ENCODE measurements around the gene TMEM253. TPM values are rescaled to one million over a fixed set of nuclear protein-coding genes. Genes with fewer than 3 reads are reported as not detected.

The TMEM253 gene
- total RNA-seq, 1 donor from 2014 or later = 1.4 TPM

DNA sequence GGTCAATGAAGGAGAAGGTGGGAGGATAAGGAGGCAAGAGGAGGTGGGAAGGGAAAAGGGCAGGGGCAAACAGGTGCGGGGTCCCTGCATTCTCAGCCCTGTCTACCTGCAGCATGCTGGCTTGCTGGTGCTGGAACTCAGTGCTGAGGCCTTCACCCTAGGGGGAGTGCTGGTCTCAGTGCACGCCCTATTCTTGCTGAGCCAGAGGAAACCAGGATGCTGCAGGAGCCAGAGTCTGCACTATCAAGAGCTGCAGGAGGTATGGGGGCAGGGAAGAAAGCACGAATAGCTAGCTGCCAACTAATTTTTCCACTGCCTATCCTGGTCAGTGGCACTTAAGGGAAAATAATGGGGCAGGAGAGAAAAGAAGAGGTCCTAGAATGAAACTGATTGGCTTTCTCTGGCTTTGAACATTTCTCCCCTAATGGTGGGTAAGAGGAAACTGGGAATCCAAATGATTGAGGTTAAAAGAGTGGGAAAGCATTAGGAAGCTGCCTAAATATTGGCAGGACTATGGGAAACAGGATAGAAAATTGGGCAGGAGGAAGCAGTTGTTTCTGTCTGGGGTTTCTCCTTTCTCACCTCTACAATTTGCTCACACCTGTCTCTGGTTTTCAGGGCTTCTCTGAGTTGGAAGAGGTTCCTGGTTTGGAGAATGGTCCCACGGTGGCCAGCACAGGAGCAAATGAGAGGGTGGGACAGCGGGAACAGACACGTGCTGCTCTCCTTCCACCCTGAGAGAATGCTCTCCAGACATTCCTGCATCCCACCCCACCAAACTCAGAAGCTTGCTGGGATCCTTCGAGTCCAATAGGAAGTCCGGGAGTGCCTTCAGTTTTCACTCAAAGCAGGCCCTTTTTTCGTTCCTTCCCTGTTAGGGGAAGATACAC, 1.9 kb downstream of the TMEM253 start:
- Histone ChIP-seq H3K79me2 (ENCODE audit: insufficient read depth, low read length) (no peaks in the 10 kb centered on the region), H4K20me1 (ENCODE audit: insufficient read depth, low read length) (no peaks in the 10 kb centered on the region), H3K4me3 (ENCODE audit: insufficient read depth, low read depth, low read length) (peak overlapping the region; percentile 71), H2AFZ (ENCODE audit: low read depth, low read length) (peak overlapping the region; percentile 97), H3K27me3 (ENCODE audit: insufficient read depth, low read length) (peaks cover 8% of the 10 kb centered on the region), H3K36me3 (ENCODE audit: insufficient read depth, low read length) (no peaks in the 10 kb centered on the region), H3K4me1 (ENCODE audit: insufficient read depth, low read length) (peaks cover 33% of the 10 kb centered on the region), H3K4me2 (ENCODE audit: low read length) (peak overlapping the region; percentile 94), H3K9me3 (ENCODE audit: insufficient read depth, low read depth, low read length) (no peaks in the 10 kb centered on the region), H3K27ac (ENCODE audit: low read depth, low read length) (peak overlapping the region; percentile 99), H3K9ac (ENCODE audit: low read length) (peak overlapping the region; percentile 97)
- FAIRE-seq (no peak), DNase-seq (ENCODE audit: low read depth) (no peak)
- peaks cover 54% of the 10 kb centered on the region for H3K4me1 Mint-ChIP-seq (ENCODE audit: low read depth, unreplicated experiment)
- TF ChIP-seq EZH2 (IDR thresholded peaks at IDR 0.05; ENCODE audit: insufficient read depth, low read length) = no peak
- TF ChIP-seq, protein P1, sequence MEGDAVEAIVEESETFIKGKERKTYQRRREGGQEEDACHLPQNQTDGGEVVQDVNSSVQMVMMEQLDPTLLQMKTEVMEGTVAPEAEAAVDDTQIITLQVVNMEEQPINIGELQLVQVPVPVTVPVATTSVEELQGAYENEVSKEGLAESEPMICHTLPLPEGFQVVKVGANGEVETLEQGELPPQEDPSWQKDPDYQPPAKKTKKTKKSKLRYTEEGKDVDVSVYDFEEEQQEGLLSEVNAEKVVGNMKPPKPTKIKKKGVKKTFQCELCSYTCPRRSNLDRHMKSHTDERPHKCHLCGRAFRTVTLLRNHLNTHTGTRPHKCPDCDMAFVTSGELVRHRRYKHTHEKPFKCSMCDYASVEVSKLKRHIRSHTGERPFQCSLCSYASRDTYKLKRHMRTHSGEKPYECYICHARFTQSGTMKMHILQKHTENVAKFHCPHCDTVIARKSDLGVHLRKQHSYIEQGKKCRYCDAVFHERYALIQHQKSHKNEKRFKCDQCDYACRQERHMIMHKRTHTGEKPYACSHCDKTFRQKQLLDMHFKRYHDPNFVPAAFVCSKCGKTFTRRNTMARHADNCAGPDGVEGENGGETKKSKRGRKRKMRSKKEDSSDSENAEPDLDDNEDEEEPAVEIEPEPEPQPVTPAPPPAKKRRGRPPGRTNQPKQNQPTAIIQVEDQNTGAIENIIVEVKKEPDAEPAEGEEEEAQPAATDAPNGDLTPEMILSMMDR (IDR thresholded peaks at IDR 0.05; ENCODE audit: insufficient read depth, low read depth, low read length) = no peak
- H3K27ac Mint-ChIP-seq (ENCODE audit: unreplicated experiment) = peak overlapping the region; percentile 94
- peak overlapping the region; percentile 97 for H3K4me3 Mint-ChIP-seq (ENCODE audit: unreplicated experiment)
- H3K9me3 Mint-ChIP-seq (ENCODE audit: unreplicated experiment) = no peaks in the 10 kb centered on the region
- H3K36me3 Mint-ChIP-seq (ENCODE audit: low read depth, unreplicated experiment) = no peaks in the 10 kb centered on the region
- H3K27me3 Mint-ChIP-seq (ENCODE audit: low read depth, unreplicated experiment) = no peaks in the 10 kb centered on the region

- H3K27me3 ChIP-seq (ENCODE audit: insufficient read depth, low read length) = peaks cover 8% of the 10 kb centered on the region
- TF ChIP-seq EZH2 (IDR thresholded peaks at IDR 0.05; ENCODE audit: insufficient read depth, low read length) = no peak
- TF ChIP-seq, protein P1 (IDR thresholded peaks at IDR 0.05; ENCODE audit: insufficient read depth, low read depth, low read length) = no peak
- FAIRE-seq (no peak), DNase-seq (ENCODE audit: low read depth) (no peak)
- peaks cover 33% of the 10 kb centered on the region for H3K4me1 ChIP-seq (ENCODE audit: insufficient read depth, low read length)
- Mint-ChIP-seq H3K4me3 (ENCODE audit: unreplicated experiment) (peak overlapping the region; percentile 97), H3K4me1 (ENCODE audit: low read depth, unreplicated experiment) (peaks cover 59% of the 10 kb centered on the region), H3K36me3 (ENCODE audit: low read depth, unreplicated experiment) (no peaks in the 10 kb centered on the region), H3K9me3 (ENCODE audit: unreplicated experiment) (no peaks in the 10 kb centered on the region), H3K27ac (ENCODE audit: unreplicated experiment) (peak overlapping the region; percentile 94), H3K27me3 (ENCODE audit: low read depth, unreplicated experiment) (no peaks in the 10 kb centered on the region)
- H3K27ac ChIP-seq (ENCODE audit: low read depth, low read length) = peak overlapping the region; percentile 99
- H4K20me1 ChIP-seq (ENCODE audit: insufficient read depth, low read length) = no peaks in the 10 kb centered on the region
- no peaks in the 10 kb centered on the region for H3K79me2 ChIP-seq (ENCODE audit: insufficient read depth, low read length)
- H2AFZ ChIP-seq (ENCODE audit: low read depth, low read length) = peak overlapping the region; percentile 97
- H3K36me3 ChIP-seq (ENCODE audit: insufficient read depth, low read length) = no peaks in the 10 kb centered on the region
- no peaks in the 10 kb centered on the region for H3K9me3 ChIP-seq (ENCODE audit: insufficient read depth, low read depth, low read length)
- H3K4me2 ChIP-seq (ENCODE audit: low read length) = peak overlapping the region; percentile 94
- H3K4me3 ChIP-seq (ENCODE audit: insufficient read depth, low read depth, low read length) = peak overlapping the region; percentile 71
- peak overlapping the region; percentile 97 for H3K9ac ChIP-seq (ENCODE audit: low read length)
Measured at GRCh38 chr14:21103411-21103709, 2.5 kb downstream of the TMEM253 start.

All from astrocyte (in vitro differentiated cells and primary cell).